ENCODE measurements around the gene PITPNC1. TPM values are rescaled to one million over a fixed set of nuclear protein-coding genes. Genes with fewer than 3 reads are reported as not detected.

PITPNC1 gene
- total and polyA plus RNA-seq, 2 donors (not counting 1 experiment from before 2014, with no cell fraction given), result 5.8 to 7.1 TPM

GRCh38 chr17:67557921-67558320 is 180.8 kb downstream of the PITPNC1 start:
- Histone ChIP-seq H3K4me3 (replicated peaks in 1 of 4; ENCODE audit: control extremely low read depth in 1 of 4, insufficient read depth in 1 of 4, low read depth in 3 of 4, low read length in 4 of 4) (no peak overlapping the region), H3K79me2 (ENCODE audit: control insufficient read depth, insufficient read depth, low read length) (no peaks in the 10 kb centered on the region), H3K4me2 (ENCODE audit: extremely low read depth, insufficient read depth, low read length) (no peak overlapping the region), H4K20me1 (ENCODE audit: control insufficient read depth, extremely low read depth, insufficient read depth, low read length) (no peaks in the 10 kb centered on the region), H3K4me1 (ENCODE audit: control insufficient read depth, extremely low read depth, insufficient read depth, low read length) (no peaks in the 10 kb centered on the region), H3K9me3 (ENCODE audit: control insufficient read depth, insufficient read depth, low read depth, low read length) (no peaks in the 10 kb centered on the region), H3K9ac (ENCODE audit: insufficient read depth, low read length) (no peak overlapping the region), H3K36me3 (ENCODE audit: control insufficient read depth, insufficient read depth, low read length) (peaks cover 2% of the 10 kb centered on the region), H2AFZ (ENCODE audit: low read length) (no peak overlapping the region), H3K27ac (ENCODE audit: insufficient read depth, low read length) (no peak overlapping the region), H3K27me3 (ENCODE audit: control insufficient read depth, insufficient read depth, low read length) (no peaks in the 10 kb centered on the region)
- TF ChIP-seq EZH2 (IDR thresholded peaks at IDR 0.05; ENCODE audit: low read length, missing control alignments) (no peak), CTCF (conservative IDR thresholded peaks at IDR 0.05 in 1 of 2, IDR thresholded peaks at IDR 0.05 in 1 of 2; ENCODE audit: low read depth in 1 of 2, low read length in 2 of 2) (no peak)
- peak in 1 of 2 donors; percentile 12 for DNase-seq (ENCODE audit: low read depth in 2 of 2)

- no peak overlapping the region for H3K9ac ChIP-seq (ENCODE audit: insufficient read depth, low read length)
- H3K27me3 ChIP-seq (ENCODE audit: control insufficient read depth, insufficient read depth, low read length), result no peaks in the 10 kb centered on the region
- no peak overlapping the region for H3K27ac ChIP-seq (ENCODE audit: insufficient read depth, low read length)
- peaks cover 2% of the 10 kb centered on the region for H3K36me3 ChIP-seq (ENCODE audit: control insufficient read depth, insufficient read depth, low read length)
- no peaks in the 10 kb centered on the region for H3K79me2 ChIP-seq (ENCODE audit: control insufficient read depth, insufficient read depth, low read length)
- H4K20me1 ChIP-seq (ENCODE audit: control insufficient read depth, extremely low read depth, insufficient read depth, low read length), result no peaks in the 10 kb centered on the region
- no peak overlapping the region for H3K4me2 ChIP-seq (ENCODE audit: extremely low read depth, insufficient read depth, low read length)
- no peak for DNase-seq (ENCODE audit: low read depth in 2 of 2)
- no peaks in the 10 kb centered on the region for H3K4me1 ChIP-seq (ENCODE audit: control insufficient read depth, extremely low read depth, insufficient read depth, low read length)
- no peak overlapping the region for H2AFZ ChIP-seq (ENCODE audit: low read length)
- no peak overlapping the region for H3K4me3 ChIP-seq (replicated peaks in 1 of 4; ENCODE audit: control extremely low read depth in 1 of 4, insufficient read depth in 1 of 4, low read depth in 3 of 4, low read length in 4 of 4)
- TF ChIP-seq EZH2 (IDR thresholded peaks at IDR 0.05; ENCODE audit: low read length, missing control alignments) (no peak), CTCF (conservative IDR thresholded peaks at IDR 0.05 in 1 of 2, IDR thresholded peaks at IDR 0.05 in 1 of 2; ENCODE audit: low read depth in 1 of 2, low read length in 2 of 2) (no peak)
- H3K9me3 ChIP-seq (ENCODE audit: control insufficient read depth, insufficient read depth, low read depth, low read length), result no peaks in the 10 kb centered on the region
Observed at GRCh38 chr17:67558740-67559380, 181.8 kb downstream of the PITPNC1 start.

- DNase-seq (ENCODE audit: low read depth in 2 of 2), result no peak
- no peak for TF ChIP-seq EZH2 (IDR thresholded peaks at IDR 0.05; ENCODE audit: low read length, missing control alignments)
- TF ChIP-seq CTCF (conservative IDR thresholded peaks at IDR 0.05 in 1 of 2, IDR thresholded peaks at IDR 0.05 in 1 of 2; ENCODE audit: low read depth in 1 of 2, low read length in 2 of 2), result peak in 1 of 2 donors; percentile 36
- Histone ChIP-seq H3K9ac (ENCODE audit: insufficient read depth, low read length) (no peak overlapping the region), H3K4me3 (replicated peaks in 1 of 4; ENCODE audit: control extremely low read depth in 1 of 4, insufficient read depth in 1 of 4, low read depth in 3 of 4, low read length in 4 of 4) (no peak overlapping the region), H3K27me3 (ENCODE audit: control insufficient read depth, insufficient read depth, low read length) (no peaks in the 10 kb centered on the region), H3K79me2 (ENCODE audit: control insufficient read depth, insufficient read depth, low read length) (no peaks in the 10 kb centered on the region), H3K4me1 (ENCODE audit: control insufficient read depth, extremely low read depth, insufficient read depth, low read length) (no peaks in the 10 kb centered on the region), H3K27ac (ENCODE audit: insufficient read depth, low read length) (no peak overlapping the region), H4K20me1 (ENCODE audit: control insufficient read depth, extremely low read depth, insufficient read depth, low read length) (no peaks in the 10 kb centered on the region), H3K9me3 (ENCODE audit: control insufficient read depth, insufficient read depth, low read depth, low read length) (no peaks in the 10 kb centered on the region), H3K36me3 (ENCODE audit: control insufficient read depth, insufficient read depth, low read length) (peaks cover 2% of the 10 kb centered on the region), H2AFZ (ENCODE audit: low read length) (no peak overlapping the region), H3K4me2 (ENCODE audit: extremely low read depth, insufficient read depth, low read length) (no peak overlapping the region)
Observed at GRCh38 chr17:67559381-67559966, 182.4 kb downstream of the PITPNC1 start.

Measured in fibroblast of lung (primary cell).